Activated CD8-positive, alpha-beta memory T cell treated with anti-CD3 and anti-CD28 coated beads for 36 hours (primary cell): ENCODE results near the gene RHOU. TPM values are rescaled to one million over a fixed set of nuclear protein-coding genes. Genes with fewer than 3 reads are reported as not detected.
"Not testable (repeated sequence)": the region's sequence is repeated elsewhere in the genome, so short reads cannot be mapped to it uniquely, and the experiment has no call there.

Source experiments
- CTCF ChIA-PET: fragments of 350-600 bp; sonication (Branson Sonifier 250); formaldehyde crosslinking; loops from one replicate; lab custom pipeline; 2021; ENCODE audit warnings: antibody characterized with exemption; lab: Charles Lee
- POLR2A ChIA-PET: fragments of 350-600 bp; sonication (Branson Sonifier 250); formaldehyde crosslinking; loops from one replicate; lab custom pipeline; 2021; ENCODE audit warnings: antibody characterized with exemption; lab: Charles Lee
- total RNA-seq, 2 experiments: library from RNA; stranded (reverse); gene quantifications; one replicate each; pipeline ENCODE4 v1.2.3, GENCODE V29; 2021

The RHOU gene
- under 1 TPM; 0.19 TPM for total RNA-seq

GRCh38 chr1:228734881-228735801, at the start of gene RHOU:
TSS of gene RHOU (plus strand) at chr1:228735479. CDS start at chr1:228735743, 264 bp downstream.
- ChIA-PET POLR2A (no interaction called here), CTCF (interaction anchor here (0.9 to 1.9 kb wide), 6 partner anchors 9 to 492 kb away, joined by 3 to 9 read pairs (median 4); no protein-coding TSS in a partner anchor)

- ChIA-PET CTCF (no interaction called here), POLR2A (no interaction called here)
Observed at GRCh38 chr1:228687587-228687986, 47.7 kb upstream of the RHOU start.

- ChIA-PET CTCF (no interaction called here), POLR2A (no interaction called here)
Observed at GRCh38 chr1:228689255-228689654, 46.0 kb upstream of the RHOU start.

GRCh38 chr1:228691211-228691610, 44.1 kb upstream of the RHOU start:
- POLR2A ChIA-PET = no interaction called here
- CTCF ChIA-PET = interaction anchor here (0.5 to 0.8 kb wide), 2 partner anchors 13 to 81 kb away, joined by 3 read pairs; no protein-coding TSS in a partner anchor

GRCh38 chr1:228691926-228692325, 43.4 kb upstream of the RHOU start:
- POLR2A ChIA-PET = no interaction called here
- CTCF ChIA-PET = interaction anchor here (0.5 to 0.8 kb wide), 2 partner anchors 14 to 80 kb away, joined by 3 read pairs; no protein-coding TSS in a partner anchor

GRCh38 chr1:228694447-228694846, 40.8 kb upstream of the RHOU start:
- CTCF ChIA-PET = not testable (repeated sequence)
- POLR2A ChIA-PET = interaction anchor here (0.5 kb wide), 1 partner anchor 19 kb away, joined by 3 read pairs; no protein-coding TSS in a partner anchor

- CTCF ChIA-PET = no interaction called here
- POLR2A ChIA-PET = no interaction called here
Observed at GRCh38 chr1:228695015-228695955, 40.0 kb upstream of the RHOU start.

GRCh38 chr1:228697207-228698016, 37.9 kb upstream of the RHOU start:
- ChIA-PET POLR2A (no interaction called here), CTCF (interaction anchor here (1.0 kb wide), 1 partner anchor 33 kb away, joined by 3 read pairs; no protein-coding TSS in a partner anchor)

GRCh38 chr1:228698017-228698329, 37.3 kb upstream of the RHOU start:
- ChIA-PET POLR2A (no interaction called here), CTCF (interaction anchor here (1.0 kb wide), 1 partner anchor 34 kb away, joined by 3 read pairs; no protein-coding TSS in a partner anchor)

- ChIA-PET POLR2A (no interaction called here), CTCF (interaction anchor here (1.4 kb wide), 1 partner anchor 525 kb away, joined by 3 read pairs; no protein-coding TSS in a partner anchor)
Observed at GRCh38 chr1:228702433-228702832, 32.8 kb upstream of the RHOU start.

DNA sequence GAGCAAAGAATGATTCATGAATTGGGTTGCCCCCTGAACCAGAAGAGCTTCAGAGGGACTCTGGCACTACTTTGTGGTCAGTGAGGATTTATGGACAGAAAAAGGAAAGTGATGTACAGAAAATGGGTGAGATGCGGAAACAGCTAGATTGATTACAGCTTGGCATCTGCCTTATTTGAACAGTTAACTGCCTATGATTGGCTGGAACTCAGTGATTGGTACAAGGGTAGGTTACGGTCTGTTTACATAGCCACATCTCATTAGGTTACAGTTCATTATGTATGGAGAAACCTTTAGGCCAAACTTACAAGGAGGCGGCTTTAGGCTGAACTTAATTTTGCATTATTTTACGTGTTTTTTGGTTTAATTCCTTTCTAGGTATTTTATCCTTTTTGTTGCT, 29.0 kb upstream of the RHOU start:
- ChIA-PET CTCF (no interaction called here), POLR2A (no interaction called here)

- POLR2A ChIA-PET = no interaction called here
- CTCF ChIA-PET = interaction anchor here (0.5 kb wide), 1 partner anchor 434 kb away, joined by 3 read pairs; no protein-coding TSS in a partner anchor
Observed at GRCh38 chr1:228717081-228717480, 18.2 kb upstream of the RHOU start.

DNA sequence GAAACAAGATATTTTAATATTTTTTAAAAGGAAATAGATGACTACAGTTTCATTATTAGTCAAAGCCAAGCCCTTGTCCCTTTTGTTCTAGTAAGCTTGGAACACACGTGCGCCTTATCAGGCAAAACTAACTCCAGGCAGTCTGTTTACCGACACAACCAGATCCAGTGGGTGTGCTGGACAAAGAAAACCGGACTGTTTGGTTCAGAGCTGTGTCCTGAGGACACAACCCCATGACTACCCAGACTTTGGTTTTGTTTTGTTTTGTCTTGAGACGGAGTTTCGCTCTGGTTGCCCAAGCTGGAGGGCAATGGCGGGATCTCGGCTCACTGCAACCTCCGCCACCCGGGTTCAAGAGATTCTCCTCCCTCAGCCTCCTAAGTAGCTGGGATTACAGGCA, 13.9 kb upstream of the RHOU start:
- CTCF ChIA-PET = no interaction called here
- POLR2A ChIA-PET = no interaction called here

GRCh38 chr1:228723287-228723686, 12.0 kb upstream of the RHOU start:
- ChIA-PET CTCF (no interaction called here), POLR2A (no interaction called here)

- POLR2A ChIA-PET = no interaction called here
Observed at GRCh38 chr1:228723921-228724320, 11.4 kb upstream of the RHOU start.

GRCh38 chr1:228725178-228725577, 10.1 kb upstream of the RHOU start:
- CTCF ChIA-PET = no interaction called here
- POLR2A ChIA-PET = no interaction called here

More at GRCh38 chr1:228723921-228724320, 11.4 kb upstream of the RHOU start:
- CTCF ChIA-PET = no interaction called here

DNA sequence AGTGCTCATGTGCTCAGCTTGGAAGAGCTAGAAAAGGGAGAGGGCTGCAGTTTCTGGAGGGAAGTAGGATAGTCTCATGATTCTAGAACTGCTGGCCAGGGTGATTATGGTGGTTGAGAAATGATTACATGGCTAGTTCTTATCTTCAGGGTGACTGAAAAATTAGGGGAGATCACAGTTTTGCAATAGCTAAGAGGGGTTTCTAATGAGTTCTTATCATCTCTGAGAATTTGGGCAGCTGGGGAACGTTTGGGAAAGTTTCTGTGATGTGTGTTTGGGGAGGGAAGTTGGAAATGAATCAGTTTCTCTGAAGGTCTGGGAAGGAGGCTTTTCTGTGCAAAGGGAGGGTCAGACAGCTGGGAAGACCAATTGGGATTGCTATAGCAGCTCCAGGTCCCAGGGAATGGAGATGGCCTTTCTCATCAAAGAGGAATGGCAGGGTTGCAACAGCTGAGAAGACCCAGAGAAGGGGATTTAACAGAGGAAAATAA, 7.6 kb upstream of the RHOU start:
- CTCF ChIA-PET = no interaction called here

GRCh38 chr1:228732426-228732825, 2.9 kb upstream of the RHOU start:
- CTCF ChIA-PET = no interaction called here
- POLR2A ChIA-PET = no interaction called here

More for the DNA sequence above, 7.6 kb upstream of the RHOU start:
- POLR2A ChIA-PET = no interaction called here
